Anterior cingulate cortex (tissue), 58 donors: Measurements from ENCODE around the gene WFDC1.
A peak's percentile ranks its signal among the peaks of the same experiment; 100 is the strongest.

ENCODE experiments used
- DNase-seq, 58 donors: peaks; one replicate each; lab custom pipeline; 2025; lab: John Stamatoyannopoulos, UW

Gene WFDC1

DNA sequence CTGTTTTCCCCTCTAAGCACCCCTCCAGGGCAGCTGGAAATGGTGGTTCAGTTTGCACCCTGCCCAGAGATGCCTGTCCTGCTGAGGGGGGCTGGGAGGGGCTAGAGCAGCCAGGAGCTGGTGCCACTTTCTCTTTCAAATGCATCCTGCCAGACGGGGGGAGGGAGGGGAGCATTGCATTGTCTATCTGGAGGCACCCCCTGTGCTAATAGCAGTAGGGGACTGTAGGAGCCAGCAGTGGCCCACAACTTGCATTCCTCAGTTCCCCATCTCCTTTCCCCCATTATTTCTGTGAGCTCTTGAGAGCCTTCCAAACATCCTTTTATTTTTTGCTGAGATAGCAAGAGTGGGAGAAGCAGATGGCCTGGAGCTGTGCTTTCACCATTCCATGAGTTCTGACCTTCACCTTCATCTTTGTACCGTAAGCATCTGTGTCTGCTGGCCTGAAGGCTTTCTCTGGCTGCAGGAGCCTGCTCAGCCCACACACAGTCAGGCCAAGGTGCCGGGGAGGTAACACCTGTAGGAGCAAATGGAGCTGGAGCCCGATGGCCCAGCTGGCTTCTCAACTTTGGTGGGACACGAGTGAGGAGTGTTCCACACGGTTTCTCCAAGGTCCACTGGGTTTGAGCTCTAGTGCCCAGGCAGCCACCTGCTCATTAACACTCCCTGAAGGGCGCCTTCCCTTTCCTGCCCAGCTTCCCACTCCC, 5.2 kb downstream of the WFDC1 start:
- DNase-seq = no peak

DNA sequence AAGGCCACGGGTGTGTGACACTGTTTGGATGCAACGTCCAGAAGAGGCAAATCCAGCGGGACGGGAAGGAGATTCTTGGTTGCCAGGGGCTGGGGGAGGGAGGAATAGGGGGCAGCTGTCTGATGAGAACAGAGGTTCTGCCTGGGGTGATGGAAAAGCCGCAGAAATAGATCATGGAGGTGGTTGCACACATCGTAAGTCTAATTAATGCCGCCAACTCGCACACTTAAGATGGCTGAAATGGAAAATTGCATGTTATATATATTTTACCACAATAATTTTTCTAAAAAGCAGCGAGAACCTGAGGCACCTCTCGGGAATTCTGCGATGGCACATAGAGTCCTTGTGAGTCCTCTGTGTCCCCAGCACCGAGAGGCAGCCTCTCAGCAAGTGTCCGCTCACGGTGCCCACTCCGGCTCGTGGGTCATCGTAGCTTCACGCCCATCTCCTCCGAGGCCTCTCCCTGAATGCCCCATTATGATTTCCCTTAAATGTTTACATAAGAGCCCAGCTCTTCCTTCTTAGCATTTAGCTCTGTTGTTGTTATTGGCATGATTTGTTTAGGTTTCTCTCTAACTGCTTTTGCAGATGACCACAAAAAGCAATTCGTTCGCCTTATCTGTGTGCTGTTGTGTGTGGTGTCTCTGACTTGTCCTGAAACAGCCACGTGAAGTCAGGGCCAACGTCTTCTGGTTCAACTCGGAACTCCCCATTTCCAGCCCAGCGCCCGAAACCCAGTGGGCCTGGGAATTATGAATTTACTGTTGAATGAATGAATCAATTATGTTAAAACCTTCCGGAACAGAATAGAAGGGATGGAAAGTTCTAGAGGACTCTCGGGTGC, 7.7 kb downstream of the WFDC1 start:
- DNase-seq = peak in 1 of 58 donors; percentile 21

DNA sequence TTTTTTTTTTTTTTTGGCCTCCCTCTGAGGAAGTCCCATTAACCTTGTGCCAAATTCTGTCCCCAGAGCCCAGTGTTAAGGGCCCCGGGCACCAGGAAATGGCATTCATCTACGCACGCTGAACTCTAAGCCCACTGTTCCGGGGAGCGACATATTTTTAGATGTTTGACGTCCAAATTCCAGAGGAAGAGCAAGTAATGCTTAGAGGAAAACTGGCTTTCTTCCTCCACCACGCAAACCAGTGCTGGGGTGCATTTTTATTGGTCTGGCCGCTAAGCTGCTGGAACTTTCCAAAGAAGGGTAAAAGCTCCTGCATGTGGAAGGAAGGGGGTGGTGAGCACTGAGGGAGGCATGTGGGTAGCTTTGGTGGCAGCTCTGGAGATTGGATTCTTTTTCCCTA, 8.3 kb downstream of the WFDC1 start:
- DNase-seq = peak in 23 of 58 donors; percentile 8 to 75 (median 21)

DNA sequence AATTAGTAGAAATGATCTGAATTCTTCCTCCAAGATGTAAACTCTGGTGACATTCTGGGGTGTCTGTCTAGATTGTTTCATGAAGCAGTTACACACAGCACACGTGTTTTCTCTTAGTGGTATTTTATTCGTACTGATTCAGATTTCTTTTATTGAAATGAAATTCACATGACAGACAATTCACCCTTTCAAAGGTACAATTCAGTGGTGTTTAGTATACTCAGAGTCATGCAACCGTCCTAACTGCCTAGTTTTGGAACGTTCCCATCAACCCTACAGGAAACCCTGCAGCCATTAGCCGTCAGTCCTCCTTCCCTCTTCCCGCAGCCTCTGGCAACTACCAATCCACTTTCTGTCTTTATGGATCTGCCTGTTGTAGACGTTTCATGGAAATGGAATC, 8.8 kb downstream of the WFDC1 start:
- DNase-seq = no peak

DNA sequence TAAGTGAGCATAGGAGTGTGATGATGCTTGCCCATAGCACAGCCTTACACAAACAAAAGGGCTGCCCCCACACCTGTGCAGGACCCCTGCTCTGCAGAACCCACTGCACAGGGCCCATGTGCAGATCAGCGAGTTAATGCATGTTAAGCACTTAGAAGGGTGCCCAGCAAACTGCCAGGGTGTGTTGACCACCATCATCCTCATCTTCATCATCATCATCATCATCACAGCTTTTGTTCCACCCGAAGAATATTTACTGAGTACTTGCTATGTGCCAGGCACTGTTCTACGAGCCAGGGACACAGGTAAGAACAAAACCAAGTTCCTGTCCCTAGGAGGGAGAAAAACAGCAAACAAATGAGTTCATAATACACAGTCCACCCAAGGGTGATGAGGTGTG, 11.9 kb downstream of the WFDC1 start:
- no peak for DNase-seq

DNA sequence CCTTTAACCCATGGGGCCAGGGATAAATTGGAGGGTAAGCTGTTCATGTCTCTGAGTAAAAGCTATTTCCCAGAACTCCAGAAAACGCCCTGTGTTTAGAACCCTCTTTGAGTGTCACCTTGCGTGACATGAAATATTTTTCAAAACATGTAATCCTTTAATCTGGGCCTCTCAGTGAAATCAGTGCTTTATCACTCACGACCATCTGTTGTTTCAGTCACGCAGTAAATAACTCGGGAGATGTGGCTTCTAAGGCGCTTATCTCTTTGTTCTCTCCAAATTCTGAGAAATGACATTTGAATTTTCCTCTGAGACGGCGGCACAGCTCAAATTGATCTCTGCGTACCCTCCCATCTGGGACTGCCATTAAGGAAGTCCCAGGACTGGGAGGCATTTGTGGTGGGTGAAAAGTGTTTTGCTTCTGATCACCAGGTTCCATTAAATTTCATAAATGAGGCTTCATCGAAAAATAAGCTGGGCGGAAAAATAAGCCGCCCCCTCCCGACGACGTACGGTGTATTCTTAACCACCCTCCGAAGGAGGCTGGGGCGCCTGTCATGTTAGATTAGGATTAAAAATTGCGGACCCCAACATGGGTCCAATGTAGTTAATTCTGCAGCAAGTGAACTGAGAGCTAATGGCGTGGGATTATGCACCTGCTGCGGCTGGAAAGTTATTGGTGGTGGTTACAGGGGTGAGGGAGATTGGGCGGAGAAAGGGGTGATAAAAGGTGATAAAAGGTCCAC, 12.7 kb downstream of the WFDC1 start:
- no peak for DNase-seq

DNA sequence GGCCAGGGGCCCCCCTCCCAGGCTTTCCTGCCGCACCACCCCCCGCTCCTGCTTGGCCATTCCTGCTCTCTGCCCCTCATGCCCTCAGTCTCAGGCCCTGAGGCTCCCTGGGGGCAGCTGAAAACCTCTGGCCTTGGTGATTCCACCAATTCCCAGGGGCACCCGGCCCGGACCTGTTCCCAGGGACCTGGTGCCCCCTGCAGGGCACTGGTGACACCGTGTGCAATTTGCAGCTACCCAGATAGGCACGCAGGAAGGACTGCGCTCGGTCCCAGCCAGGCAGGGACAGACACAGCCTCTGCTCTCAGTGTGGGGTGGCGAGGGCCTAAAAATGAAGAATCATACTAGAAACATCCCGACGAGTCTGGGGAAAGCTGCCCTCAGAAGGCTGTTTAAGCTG, 13.4 kb downstream of the WFDC1 start:
- DNase-seq = peak in 13 of 58 donors; percentile 5 to 39 (median 12)

DNA sequence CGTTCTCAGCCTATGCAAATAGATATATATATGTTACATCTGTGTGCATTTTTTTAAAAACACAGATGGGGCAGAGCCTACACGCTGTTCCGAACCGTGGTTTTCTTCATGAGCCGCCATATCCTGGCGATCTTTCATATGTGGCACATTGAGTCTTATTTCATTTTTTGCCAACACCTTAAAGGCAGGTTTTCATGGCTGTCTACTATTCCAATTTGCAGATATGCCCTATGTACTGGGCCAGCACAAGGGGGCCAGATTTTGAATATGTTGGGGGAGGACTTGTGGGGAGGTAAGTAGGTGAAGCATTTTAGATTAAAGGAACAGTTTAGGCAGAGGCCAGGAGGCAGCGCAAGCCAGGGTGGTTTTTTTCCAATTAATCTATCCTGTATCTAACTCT, 16.0 kb downstream of the WFDC1 start:
- DNase-seq = no peak

DNA sequence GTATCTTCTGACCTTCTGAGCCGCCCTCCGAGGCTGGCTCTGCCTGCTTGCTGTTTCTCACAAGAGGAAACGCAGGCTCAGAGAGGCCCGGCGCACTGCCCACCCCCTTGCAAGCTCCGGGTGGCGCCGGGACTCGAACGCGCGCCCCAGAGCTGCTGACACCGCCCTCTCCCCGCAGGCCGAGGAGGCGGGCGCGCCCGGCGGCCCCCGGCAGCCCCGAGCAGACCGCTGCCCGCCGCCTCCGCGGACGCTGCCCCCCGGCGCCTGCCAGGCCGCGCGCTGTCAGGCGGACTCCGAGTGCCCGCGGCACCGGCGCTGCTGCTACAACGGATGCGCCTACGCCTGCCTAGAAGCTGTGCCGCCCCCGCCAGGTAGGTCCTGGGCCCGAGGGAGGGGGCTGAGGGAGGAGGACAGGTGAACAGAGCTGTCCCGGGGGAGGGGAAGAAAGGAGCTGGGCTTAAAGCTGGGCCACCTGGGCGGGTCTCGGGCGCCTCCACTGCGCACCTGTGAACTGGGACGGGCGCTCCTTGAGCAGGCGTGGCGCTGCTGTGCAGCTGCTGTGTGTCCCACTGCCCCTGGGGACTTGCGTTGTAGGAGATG, 18.2 kb downstream of the WFDC1 start:
- DNase-seq = peak in 3 of 58 donors; percentile 15 to 18 (median 17)

DNA sequence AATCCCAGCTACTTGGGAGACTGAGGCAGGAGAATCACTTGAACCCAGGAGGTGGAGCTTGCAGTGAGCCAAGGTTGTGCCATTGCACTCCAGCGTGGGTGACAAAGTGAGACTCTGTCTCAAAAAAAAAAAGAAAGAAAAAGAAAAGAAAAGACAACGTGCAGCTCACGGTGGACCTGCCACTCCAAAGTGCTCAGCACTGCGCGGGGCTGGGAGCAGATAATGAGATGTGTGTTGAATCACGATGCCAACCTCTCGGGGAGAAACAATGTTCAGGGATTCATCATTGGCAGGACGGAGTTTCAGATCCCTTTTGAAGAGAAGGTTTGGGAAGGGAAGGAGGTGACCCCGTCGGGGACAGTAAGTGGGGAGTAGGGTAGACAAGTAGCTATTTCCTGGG, 19.2 kb downstream of the WFDC1 start:
- DNase-seq = peak in 1 of 58 donors; percentile 7

DNA sequence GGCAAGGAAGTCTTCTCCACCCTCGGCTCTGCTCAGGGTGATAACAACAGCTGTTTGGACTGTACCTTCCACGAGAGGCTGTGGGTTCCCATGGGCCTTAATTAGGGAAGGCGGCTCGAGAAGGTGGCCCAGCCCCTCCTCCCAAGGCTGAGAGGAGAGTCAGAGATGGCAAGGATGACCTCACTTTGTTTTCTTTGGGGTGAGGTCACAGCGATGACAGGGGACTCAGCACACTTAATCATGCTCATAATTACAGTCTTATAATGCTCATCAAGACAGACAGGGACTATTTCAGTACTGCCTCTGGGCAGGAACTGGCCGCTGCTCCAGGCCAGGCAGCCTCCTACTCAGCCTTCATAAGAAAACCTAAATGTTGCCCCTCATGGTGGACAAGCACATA, 19.7 kb downstream of the WFDC1 start:
- no peak for DNase-seq

DNA sequence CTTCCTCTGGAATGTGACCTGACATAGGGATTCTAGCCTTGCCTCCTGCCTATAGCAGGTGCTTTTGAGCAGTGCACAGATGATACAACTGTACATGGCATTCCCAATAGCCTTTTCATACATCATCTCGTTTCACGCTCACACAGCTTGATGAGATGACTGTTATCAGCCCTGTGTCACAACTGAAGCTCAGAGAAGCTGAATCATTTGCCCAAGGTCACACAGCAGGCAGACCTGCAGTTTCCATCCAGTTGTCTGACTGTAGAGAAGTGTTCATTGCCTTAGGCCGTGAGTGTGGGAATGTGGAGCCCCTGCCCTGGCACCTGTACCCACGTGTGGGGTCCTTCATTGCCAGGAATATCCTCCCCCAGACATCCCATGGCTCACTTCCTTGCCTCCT, 20.1 kb downstream of the WFDC1 start:
- no peak for DNase-seq

DNA sequence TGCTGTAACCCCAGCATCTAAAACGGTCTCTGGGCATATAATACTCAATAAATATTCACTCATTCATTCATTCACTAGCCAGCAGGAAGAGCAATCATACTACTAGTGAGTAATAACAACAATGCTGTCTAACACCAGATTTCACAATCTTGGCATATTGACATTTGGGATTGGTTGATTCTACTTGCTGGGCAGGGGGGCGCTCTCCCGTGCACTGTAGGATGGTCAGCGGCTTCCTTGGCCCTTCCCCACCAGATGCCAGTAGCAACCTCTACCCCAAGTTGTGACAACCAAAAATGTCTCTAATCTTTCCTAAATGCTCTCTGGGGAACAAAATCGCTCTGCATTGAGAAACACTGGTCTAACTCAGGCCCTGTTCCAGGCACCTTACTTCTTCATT, 20.7 kb downstream of the WFDC1 start:
- no peak for DNase-seq

DNA sequence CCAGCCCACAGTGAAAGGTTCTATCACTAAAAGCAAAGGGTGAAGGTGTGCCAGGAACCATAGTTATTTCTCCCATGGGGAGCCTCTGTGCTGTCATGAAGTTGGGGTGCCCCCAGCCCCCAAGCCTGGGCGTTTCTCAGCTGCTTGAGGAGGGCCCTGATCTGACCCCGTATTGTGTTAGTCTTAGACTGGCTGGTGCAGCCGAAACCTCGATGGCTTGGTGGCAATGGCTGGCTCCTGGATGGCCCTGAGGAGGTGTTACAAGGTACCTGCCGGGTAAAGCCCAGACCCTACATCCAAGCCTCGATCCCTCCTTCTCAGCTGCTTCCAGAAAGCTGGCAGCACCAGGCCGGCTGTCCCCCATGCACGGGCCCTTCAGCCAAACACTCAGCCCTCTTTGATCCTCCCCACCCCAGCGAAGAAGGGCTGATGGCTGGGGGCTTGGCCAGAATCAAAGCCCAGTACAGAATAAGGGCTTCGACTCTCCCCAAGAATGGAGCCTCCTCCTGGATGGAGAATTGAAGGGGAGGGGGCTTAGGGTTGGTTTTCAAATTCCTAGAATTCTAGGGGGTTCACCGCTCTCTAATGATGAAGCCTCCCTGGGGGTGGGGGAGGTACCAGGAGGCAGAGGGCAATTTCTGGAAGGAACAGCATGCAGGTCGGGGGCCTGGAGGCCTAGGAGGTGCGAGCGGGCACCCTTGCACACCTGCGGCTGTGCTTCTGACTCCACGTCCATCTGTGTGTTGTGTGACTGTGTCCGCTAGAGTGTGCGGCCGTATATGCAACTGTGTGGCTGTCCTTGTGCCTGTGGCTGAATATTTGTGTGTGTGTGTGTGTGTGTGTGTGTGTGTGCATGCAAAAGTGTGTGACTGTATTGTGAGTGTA, 23.7 kb downstream of the WFDC1 start:
- no peak for DNase-seq

DNA sequence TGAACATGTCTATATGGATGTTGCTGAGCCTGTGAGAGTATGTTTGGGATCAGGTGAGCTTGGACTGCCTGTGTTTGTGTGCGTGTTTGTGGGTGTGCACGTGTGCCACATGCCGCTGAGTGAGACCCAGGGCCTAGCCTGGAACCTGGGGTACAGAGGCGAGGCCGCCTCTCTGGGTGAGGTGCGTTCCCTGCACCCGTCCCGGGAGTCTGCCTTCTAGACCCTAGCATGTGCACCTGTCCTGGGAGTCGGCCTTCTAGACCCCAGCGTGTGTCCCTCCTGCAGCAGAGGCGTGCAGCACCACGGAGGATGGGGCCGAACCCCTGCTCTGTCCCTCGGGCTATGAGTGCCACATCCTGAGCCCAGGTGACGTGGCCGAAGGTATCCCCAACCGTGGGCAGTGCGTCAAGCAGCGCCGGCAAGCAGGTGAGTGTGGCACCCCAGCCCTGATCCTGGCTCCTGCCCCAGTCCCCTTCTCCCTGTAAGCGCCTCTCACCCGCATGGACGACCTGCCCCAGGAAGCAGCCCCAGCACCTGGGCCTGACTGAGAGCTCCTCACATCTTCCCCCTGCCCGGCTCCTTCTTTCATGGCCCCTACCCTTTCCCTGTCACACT, 24.6 kb downstream of the WFDC1 start:
- DNase-seq = no peak

DNA sequence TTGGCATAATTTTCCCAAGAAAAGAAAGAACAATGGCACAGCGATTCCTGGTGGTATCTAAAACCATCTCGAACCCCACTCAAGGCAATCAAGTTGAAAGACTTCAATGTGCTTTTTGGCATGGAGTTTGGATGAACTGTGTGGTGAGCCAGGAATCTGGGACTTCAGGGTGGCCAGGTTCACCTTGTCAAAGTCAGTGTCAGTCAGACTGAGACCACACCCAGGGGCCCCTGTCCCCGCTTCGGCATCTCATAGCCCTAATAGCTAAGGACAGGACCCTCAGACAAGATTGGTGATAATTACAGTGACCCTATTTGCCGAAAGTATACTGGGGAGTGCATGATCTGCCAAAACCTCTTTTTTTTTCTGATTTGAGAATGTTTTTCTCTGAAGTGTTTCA, 25.8 kb downstream of the WFDC1 start:
- DNase-seq = no peak

DNA sequence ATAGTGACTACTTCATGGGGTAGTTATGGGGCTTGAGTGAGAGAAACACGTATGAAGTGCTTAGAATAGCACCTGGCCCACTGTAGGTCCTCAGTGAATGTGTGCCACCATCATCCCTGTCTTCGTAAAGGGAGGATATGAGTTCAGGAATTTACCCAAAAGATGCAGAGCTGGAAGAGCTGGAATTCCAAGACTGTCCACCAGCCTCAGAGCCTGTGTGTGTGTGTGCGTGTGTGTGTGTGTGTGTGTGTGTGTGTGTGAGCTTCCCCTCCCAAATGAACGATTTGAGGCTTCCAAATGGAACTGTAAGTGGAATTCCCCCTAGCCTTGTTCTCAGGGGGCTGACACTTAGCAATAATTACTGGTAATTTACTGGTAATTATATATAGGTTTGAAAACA, 27.3 kb downstream of the WFDC1 start:
- DNase-seq = no peak

DNA sequence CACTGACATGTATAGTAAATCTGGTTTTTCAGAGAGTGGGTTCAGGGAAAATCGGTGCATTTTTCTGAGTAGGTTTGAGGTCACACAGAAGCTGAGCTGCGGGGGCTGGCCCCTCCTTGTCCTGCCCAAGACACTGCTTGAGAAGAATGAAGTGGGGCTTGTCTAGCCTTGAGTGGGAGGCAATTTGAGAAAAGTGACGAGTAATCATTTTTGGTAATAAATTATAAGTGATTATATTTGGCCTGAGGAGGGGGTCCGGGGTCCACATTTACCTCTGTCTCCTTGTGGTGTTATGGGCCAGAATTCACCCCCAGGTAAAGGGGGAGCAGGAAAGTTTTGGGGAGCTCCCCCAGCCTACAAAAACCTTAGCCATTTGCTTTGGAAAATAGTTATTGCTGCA, 28.1 kb downstream of the WFDC1 start:
- no peak for DNase-seq

DNA sequence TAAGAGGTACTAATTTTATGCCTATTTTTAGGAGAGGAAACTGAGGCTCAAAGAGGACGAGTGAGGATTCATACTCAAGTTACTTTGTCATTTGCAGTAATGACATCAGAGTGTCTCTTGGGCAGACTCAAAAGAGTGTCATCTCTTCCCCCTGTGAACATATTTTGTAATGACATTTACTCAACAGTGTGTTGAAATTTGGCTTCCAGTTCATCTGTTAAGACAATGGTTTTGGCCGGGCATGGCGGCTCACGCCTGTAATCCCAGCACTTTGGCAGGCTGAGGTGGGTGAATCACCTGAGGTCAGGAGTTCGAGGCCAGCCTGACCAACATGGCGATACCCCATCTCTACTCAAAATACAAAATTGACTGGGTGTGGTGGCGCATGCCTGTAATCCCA, 28.9 kb downstream of the WFDC1 start:
- no peak for DNase-seq
